Non-pigmented ciliary epithelial cell (primary cell): ENCODE measurements around the gene C1R.

Experiments
- DNase-seq: peaks from one replicate; pipeline ENCODE4 v3.0.0-alpha.2; 2010; ENCODE audit warnings: low read depth

C1R gene

DNA sequence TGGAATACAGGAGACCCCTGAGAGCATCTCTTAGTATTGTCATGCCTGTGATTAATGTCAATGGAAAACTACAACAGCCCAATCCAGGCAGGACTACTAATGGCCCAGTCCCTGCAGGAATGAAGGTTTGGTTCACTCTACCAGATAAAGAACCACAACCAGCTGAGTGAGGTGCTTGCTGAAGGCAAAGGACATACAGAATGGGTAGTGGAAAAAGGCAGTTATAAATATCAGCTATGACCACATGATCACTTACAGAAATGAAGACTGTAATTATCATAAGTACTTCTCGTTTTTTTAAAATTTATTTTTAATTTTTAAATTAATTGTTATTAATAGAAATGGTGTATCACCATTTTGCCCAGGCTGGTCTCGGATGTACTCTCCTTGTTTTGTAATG is 56.8 kb downstream of the C1R start:
- DNase-seq = no peak

DNA sequence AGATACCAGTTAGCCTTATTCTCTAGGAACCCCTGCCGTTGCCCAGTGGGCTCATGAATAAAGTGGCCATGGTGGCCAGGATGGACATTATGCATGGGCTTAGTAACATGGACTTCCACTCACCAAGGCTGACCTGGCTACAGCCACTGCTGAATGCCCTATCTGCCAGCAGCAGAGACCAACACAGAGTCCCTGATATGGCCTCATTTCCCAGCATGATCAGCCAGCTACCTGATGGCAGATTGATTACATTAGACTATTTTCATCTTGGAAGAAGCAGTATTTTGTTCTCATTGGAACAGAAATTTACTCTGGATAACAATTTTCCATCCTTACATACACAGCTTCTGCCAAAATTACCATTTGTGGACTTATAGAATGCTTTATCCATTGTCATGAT is 57.8 kb downstream of the C1R start:
- no peak for DNase-seq

DNA sequence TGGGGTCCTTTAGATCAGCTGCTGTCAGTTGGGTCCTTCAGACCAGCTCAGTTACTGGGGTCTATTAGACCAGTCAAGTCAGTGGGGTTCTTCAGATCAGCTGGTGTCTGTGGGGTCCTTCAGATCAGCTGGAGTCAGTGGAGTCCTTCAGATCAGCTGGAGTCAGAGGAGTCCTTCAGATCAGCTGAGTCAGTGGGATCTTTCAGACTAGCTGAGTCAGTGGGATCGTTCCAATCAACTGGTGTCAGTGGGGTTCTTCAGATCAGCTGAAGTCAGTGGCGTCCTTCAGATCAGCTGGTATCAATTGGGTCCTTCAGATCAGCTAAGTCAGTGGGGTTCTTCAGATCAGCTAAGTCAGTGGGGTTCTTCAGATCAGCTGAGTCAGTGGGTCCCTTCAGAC is 59.3 kb downstream of the C1R start:
- DNase-seq = no peak

DNA sequence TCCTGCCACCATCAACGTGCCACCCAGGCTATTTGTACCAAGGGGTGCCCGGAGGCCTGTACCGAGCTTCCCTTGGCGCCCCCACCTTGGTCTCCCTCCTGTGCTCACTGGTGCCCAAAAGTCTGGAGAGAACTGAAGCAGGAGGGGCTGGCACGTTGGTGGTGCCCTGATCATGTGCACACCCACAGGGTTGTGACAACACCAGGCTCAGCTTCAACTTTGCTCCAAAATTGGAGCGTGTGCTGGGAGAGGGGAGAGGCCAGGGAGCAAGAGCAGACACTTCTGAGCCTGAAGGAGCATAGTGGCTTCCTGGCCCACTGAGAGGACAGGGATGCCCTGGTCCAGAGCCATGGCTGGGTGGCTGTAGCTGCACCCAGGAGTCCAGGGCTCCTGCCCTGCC is 60.9 kb downstream of the C1R start:
- DNase-seq = no peak
